Upper lobe of left lung (tissue), 6 donors: ENCODE measurements around the gene WFDC1. TPM values are rescaled to one million over a fixed set of nuclear protein-coding genes. Genes with fewer than 3 reads are reported as not detected.

Experiments
- ATAC-seq, 2 donors: fragments of 200-7000 bp; cut with Tn5 transposase; one replicate each; pipeline ENCODE4 v1.9.1; 2022; ENCODE audit warnings: mild to moderate bottlenecking in 2 of 2, moderate library complexity in 2 of 2; ENCODE audit not compliant: low FRiP score in 2 of 2
- DNase-seq, 2 donors: peaks; one replicate each; pipeline ENCODE4 v3.0.0-alpha.2; 2019 to 2020
- H3K27ac ChIP-seq, 4 donors: fragments of 200-600 bp; sonication (generic); one replicate each; pipeline ENCODE4 v1.5.1; 2016 to 2019
- H3K27me3 ChIP-seq, 4 donors: fragments of 200-600 bp; sonication (generic); one replicate each; pipeline ENCODE4 v1.5.1; 2017 to 2019
- H3K36me3 ChIP-seq, 4 donors: fragments of 200-600 bp; sonication (generic); one replicate each; pipeline ENCODE4 v1.5.1; 2016 to 2019
- H3K4me1 ChIP-seq, 4 donors: fragments of 200-600 bp; sonication (generic); one replicate each; pipeline ENCODE4 v1.5.1; 2018 to 2019
- H3K4me3 ChIP-seq, 4 donors: fragments of 200-600 bp; sonication (generic); one replicate each; pipeline ENCODE4 v1.5.1; 2017 to 2019; ENCODE audit warnings: mild to moderate bottlenecking in 2 of 4, moderate library complexity in 1 of 4
- H3K9me3 ChIP-seq, 4 donors: fragments of 200-600 bp; sonication (generic); one replicate each; pipeline ENCODE4 v1.5.1; 2018 to 2019
- EP300 ChIP-seq, 4 donors: sonication (generic); formaldehyde crosslinking; IDR thresholded peaks; one replicate each; pipeline ENCODE4 v1.5.1; 2017; ENCODE audit warnings: antibody characterized with exemption in 4 of 4, control low read depth in 2 of 4
- POLR2A ChIP-seq, 4 donors: fragments of 450-650 bp; IDR thresholded peaks; one replicate each; pipeline ENCODE4 v1.5.1; 2016 to 2017; ENCODE audit warnings: antibody characterized with exemption in 4 of 4, mild to moderate bottlenecking in 2 of 4
- POLR2AphosphoS5 ChIP-seq, 2 donors: sonication (generic); formaldehyde crosslinking; IDR thresholded peaks; one replicate each; pipeline ENCODE4 v1.5.1; 2017; ENCODE audit warnings: antibody characterized with exemption in 2 of 2
- WGBS, 2 donors: methylation state at CpG; one replicate each; pipeline ENCODE4 v1.1.5; 2017 to 2018; 5-methylcytosine and 5-hydroxymethylcytosine counted together
- total RNA-seq, 6 donors: library from RNA; depleted of rRNA in 4 of 6; stranded (reverse); fragments of >200 nt in 4 of 6; gene quantifications; one replicate each; pipeline versions ENCODE4 v1.1.0 to v1.2.1, GENCODE V29; 2016 to 2021
- TF ChIP-seq, protein P1 (sequence below), 6 experiments: fragments of 450-650 bp in 4 of 6; fragments of 200-600 bp in 2 of 6; sonication (generic) in 2 of 6; IDR thresholded peaks; one replicate each; pipeline ENCODE4 v1.5.1; 2016 to 2019; ENCODE audit warnings: antibody characterized with exemption in 6 of 6
- donor health status: DM: no; HTN: no; CAD: no; lungs with moderate emphysema.
- donor health status: DM: no; HTN: yes; CAD: no; lungs with severe emphysema.

WFDC1 gene
- total RNA-seq, 6 donors from 2014 or later, result 3.5 to 63.0 (median 10.2) TPM

DNA sequence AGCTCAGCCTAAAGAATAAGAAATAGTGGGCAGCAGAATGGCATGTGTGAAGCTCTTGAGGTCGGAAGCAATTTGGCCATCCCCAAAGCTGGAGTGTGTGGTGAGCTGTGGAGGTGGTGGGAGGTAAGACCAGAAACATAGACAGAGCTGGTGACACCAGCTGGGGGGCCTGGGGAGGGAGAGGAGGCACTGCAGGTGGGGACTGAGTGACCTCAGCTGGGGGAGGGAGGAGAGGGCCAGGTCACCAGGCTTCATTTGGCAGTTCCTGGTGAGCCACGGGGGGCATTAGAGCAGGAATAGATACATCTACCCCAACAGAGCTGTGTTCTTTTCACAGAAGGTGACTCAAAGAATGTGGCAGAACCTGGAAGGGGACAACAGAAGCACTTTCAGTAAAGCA, 31.9 kb downstream of the WFDC1 start:
- TF ChIP-seq POLR2A (IDR thresholded peaks at IDR 0.05) (no peak), EP300 (IDR thresholded peaks at IDR 0.05) (no peak), POLR2AphosphoS5 (IDR thresholded peaks at IDR 0.05) (no peak)
- TF ChIP-seq, protein P1, sequence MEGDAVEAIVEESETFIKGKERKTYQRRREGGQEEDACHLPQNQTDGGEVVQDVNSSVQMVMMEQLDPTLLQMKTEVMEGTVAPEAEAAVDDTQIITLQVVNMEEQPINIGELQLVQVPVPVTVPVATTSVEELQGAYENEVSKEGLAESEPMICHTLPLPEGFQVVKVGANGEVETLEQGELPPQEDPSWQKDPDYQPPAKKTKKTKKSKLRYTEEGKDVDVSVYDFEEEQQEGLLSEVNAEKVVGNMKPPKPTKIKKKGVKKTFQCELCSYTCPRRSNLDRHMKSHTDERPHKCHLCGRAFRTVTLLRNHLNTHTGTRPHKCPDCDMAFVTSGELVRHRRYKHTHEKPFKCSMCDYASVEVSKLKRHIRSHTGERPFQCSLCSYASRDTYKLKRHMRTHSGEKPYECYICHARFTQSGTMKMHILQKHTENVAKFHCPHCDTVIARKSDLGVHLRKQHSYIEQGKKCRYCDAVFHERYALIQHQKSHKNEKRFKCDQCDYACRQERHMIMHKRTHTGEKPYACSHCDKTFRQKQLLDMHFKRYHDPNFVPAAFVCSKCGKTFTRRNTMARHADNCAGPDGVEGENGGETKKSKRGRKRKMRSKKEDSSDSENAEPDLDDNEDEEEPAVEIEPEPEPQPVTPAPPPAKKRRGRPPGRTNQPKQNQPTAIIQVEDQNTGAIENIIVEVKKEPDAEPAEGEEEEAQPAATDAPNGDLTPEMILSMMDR (IDR thresholded peaks at IDR 0.05), result no peak
- DNase-seq (no peak), ATAC-seq (no peak)
- Histone ChIP-seq H3K4me3 (no peak overlapping the region), H3K27ac (no peak overlapping the region), H3K4me1 (no peaks in the 10 kb centered on the region), H3K27me3 (no peaks in the 10 kb centered on the region), H3K36me3 (peaks cover 0 to 20% (median 8%) of the 10 kb centered on the region in 4 donors), H3K9me3 (no peaks in the 10 kb centered on the region)
- 70 to 93% methylated on average over 2 of the region's 2 CpGs for WGBS, 2 donors

DNA sequence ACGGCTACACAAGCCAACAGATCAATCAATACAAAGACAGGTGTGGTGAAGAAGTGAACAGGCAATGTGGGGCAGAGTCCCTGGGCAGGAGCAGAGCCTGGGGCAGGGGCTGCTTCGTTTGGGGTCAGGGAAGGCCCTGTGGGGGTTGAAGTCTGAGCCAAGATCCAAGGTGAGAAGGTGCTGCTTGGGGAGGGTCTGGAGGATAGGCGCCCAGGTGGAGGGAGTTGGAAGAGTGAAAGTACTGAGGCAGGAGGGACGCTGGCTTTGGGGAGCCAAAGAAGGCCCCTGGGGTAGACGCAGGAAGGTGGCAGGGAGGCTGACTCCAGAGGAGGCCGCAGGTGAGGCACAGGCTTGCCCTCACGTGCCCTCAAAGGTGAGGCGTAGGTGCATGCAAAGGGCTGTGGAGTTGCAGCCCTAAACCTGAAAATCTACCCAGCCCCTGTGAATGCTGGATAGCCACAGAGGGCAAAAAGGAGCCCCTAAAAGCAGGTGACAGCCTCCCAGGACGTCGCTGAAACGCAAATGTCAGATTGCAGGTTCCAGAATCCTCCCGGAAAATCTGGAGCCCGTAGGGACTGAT, 33.3 kb downstream of the WFDC1 start:
- Histone ChIP-seq H3K27ac (no peak overlapping the region), H3K9me3 (no peaks in the 10 kb centered on the region), H3K4me1 (peaks cover 0 to 3% (median 0%) of the 10 kb centered on the region in 4 donors), H3K27me3 (no peaks in the 10 kb centered on the region), H3K36me3 (peaks cover 0 to 20% (median 8%) of the 10 kb centered on the region in 4 donors), H3K4me3 (no peak overlapping the region)
- DNase-seq (no peak), ATAC-seq (no peak)
- TF ChIP-seq POLR2A (IDR thresholded peaks at IDR 0.05) (no peak), POLR2AphosphoS5 (IDR thresholded peaks at IDR 0.05) (no peak), EP300 (IDR thresholded peaks at IDR 0.05) (no peak)
- TF ChIP-seq, protein P1 (IDR thresholded peaks at IDR 0.05), result no peak
- 86 to 88% methylated on average over 13 of the region's 13 CpGs for WGBS, 2 donors

DNA sequence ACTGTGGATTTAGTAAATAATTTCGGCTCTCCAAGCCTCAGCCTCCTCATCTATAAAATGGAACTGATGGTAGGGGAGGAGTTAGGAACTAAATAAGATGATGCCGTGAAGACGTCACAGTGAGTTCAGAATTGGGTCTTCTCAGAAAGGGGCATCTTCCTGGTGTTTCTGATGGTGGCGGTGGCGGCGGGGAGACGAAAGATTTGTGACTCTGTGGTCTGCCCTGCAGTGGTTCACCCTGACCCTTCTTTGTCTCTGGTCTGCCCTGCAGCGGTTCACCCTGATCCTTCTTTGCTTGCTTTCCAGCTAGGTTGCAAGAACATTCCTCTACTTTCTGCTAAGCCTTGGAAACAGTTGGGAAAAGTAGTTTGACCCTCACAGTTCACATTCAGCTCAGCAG, 34.3 kb downstream of the WFDC1 start:
- no peaks in the 10 kb centered on the region for H3K27me3 ChIP-seq
- DNase-seq (no peak), ATAC-seq (no peak)
- peaks cover 0 to 9% (median 3%) of the 10 kb centered on the region in 4 donors for H3K4me1 ChIP-seq
- no peak overlapping the region for H3K4me3 ChIP-seq
- WGBS, 2 donors, result 95 to 98% methylated on average over 8 of the region's 8 CpGs
- no peaks in the 10 kb centered on the region for H3K9me3 ChIP-seq
- H3K36me3 ChIP-seq, result peaks cover 0 to 20% (median 8%) of the 10 kb centered on the region in 4 donors
- no peak for TF ChIP-seq EP300 (IDR thresholded peaks at IDR 0.05)
- TF ChIP-seq POLR2AphosphoS5 (IDR thresholded peaks at IDR 0.05), result no peak
- TF ChIP-seq, protein P1 (IDR thresholded peaks at IDR 0.05), result no peak
- no peak for TF ChIP-seq POLR2A (IDR thresholded peaks at IDR 0.05)
- no peak overlapping the region for H3K27ac ChIP-seq

DNA sequence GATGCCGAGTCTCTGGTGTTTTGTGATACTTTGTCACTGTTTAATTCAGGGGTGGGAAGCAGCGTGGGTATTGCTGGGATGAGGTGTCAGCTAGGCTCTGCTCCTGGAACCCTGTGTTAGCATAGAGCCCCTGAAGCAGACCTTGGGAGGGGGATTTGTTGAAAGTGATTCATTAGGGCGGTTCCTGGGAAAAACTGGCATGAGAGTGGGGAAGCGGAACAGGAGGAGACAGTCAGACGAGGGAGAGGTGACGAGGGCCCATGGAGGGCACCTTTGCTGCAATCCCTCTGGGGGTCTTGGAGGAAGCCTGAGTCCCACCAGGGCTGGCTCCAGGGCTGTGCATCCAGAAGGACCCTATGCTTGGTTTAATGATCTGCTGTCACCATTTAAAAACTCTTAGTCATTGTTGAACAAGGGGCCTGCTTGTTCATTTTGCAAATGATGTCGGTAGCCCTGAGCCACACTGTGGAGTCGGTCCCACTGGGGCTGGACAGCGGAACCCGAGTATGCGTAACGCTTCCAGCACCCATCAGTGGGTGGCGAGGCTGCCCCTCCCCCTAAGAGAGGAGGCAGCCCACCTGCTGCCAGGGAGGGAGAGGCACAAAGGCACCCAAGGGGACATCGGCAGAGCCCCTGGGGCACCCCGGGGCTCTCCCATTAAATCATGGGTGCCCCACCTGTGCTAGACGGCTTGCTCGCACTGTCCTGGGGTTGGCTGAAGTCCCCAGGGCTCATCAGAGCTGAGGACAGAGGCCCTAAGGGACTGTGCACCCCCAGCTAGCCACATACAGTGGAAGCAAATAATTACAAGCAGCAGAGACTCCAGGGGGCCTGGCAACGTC, 35.4 kb downstream of the WFDC1 start:
- Histone ChIP-seq H3K36me3 (peaks cover 0 to 20% (median 8%) of the 10 kb centered on the region in 4 donors), H3K27me3 (no peaks in the 10 kb centered on the region), H3K4me1 (peaks cover 0 to 9% (median 4%) of the 10 kb centered on the region in 4 donors), H3K4me3 (no peak overlapping the region), H3K9me3 (no peaks in the 10 kb centered on the region), H3K27ac (no peak overlapping the region)
- peak in 1 of 2 donors; percentile 33 for DNase-seq
- TF ChIP-seq EP300 (IDR thresholded peaks at IDR 0.05), result no peak
- TF ChIP-seq POLR2AphosphoS5 (IDR thresholded peaks at IDR 0.05), result no peak
- no peak for ATAC-seq
- WGBS, 2 donors, result 77 to 91% methylated on average over 14 to 18 of the region's 18 CpGs

DNA sequence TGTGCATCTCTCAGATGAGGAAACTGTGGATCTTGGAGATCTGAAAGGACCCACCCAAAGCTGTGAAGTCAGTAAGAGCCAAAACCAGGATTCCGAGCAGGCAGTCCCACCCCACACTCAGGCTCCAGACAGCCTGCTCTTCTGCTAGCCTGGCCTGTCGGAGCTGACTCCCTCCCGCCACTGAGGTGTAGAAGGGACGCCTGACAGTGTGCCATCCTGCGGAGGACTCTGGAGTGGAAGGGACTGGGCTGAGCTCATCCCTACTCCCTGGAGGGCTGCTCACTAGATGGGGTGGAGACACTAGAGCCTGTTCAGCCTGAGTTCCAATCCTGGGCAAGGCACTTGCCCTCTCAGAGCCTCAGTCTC, 36.0 kb downstream of the WFDC1 start:
- no peak for DNase-seq
- H3K4me1 ChIP-seq, result peaks cover 0 to 9% (median 4%) of the 10 kb centered on the region in 4 donors
- H3K36me3 ChIP-seq, result peaks cover 0 to 20% (median 8%) of the 10 kb centered on the region in 4 donors
- no peaks in the 10 kb centered on the region for H3K27me3 ChIP-seq
- 100% methylated on average over 5 of the region's 5 CpGs; no CpG with 5 or more reads in 1 of the 2 donors for WGBS, 2 donors
- no peaks in the 10 kb centered on the region for H3K9me3 ChIP-seq
- no peak for TF ChIP-seq POLR2A (IDR thresholded peaks at IDR 0.05)
- TF ChIP-seq POLR2AphosphoS5 (IDR thresholded peaks at IDR 0.05), result no peak
- TF ChIP-seq, protein P1 (IDR thresholded peaks at IDR 0.05), result no peak
- TF ChIP-seq EP300 (IDR thresholded peaks at IDR 0.05), result no peak
- ATAC-seq, result no peak
- H3K27ac ChIP-seq, result no peak overlapping the region
- H3K4me3 ChIP-seq, result no peak overlapping the region
